GM12878 (cell line): ENCODE data around the gene HSPB8. TPM values are rescaled to one million over a fixed set of nuclear protein-coding genes. Genes with fewer than 3 reads are reported as not detected.

Experiments
- ATAC-seq: fragments of 200-7000 bp; cut with Tn5 transposase; 3 replicates; pipeline ENCODE4 v1.9.1; 2020; ENCODE audit warnings: mild to moderate bottlenecking, moderate library complexity
- BruUV-seq: library from RNA; stranded (reverse); fragments of 400-500 nt; replicated peaks from 2 replicates; lab custom pipeline; 2021; lab: Mats Ljungman, UMichigan
- CTCF ChIA-PET: fragments of 300-600 bp; sonication (Branson Sonifier 250); formaldehyde crosslinking; extraction: SDS; loops from one replicate; lab custom pipeline; 2021; ENCODE audit warnings: inconsistent platforms; lab: Yijun Ruan, JAX
- POLR2A ChIA-PET: fragments of 350-600 bp; formaldehyde crosslinking; extraction: SDS; loops from one replicate; lab custom pipeline; 2021; ENCODE audit warnings: inconsistent platforms; lab: Charles Lee
- RAD21 ChIA-PET: fragments of 300-600 bp; sonication (Branson Sonifier 250); formaldehyde crosslinking; loops from one replicate; lab custom pipeline; 2023; ENCODE audit warnings: antibody characterized with exemption; ENCODE audit not compliant: unreplicated experiment; lab: Charles Lee
- SMC1A ChIA-PET: fragments of 300-600 bp; sonication (Branson Sonifier 250); formaldehyde crosslinking; loops from one replicate; lab custom pipeline; 2023; ENCODE audit not compliant: unreplicated experiment, uncharacterized antibody; lab: Charles Lee
- DNase-seq: peaks from one replicate; pipeline ENCODE4 v3.0.0-alpha.2; 2011; ENCODE audit warnings: low read depth, low spot score
- FAIRE-seq: peaks from 3 replicates; lab custom pipeline; 2011; peaks lifted over from hg19 to GRCh38; lab: Jason Lieb, UNC
- H2AFZ ChIP-seq: 2 replicates; pipeline ENCODE4 v1.6.0; 2011; ENCODE audit warnings: low read depth, low read length, control low read depth; ENCODE audit not compliant: control insufficient read depth
- H3K27ac ChIP-seq: 2 replicates; pipeline ENCODE4 v1.5.1; 2011; ENCODE audit warnings: control low read depth; ENCODE audit not compliant: control insufficient read depth, insufficient read depth
- H3K27me3 ChIP-seq, 2 experiments: replicated peaks in 1 of 2; 2 replicates each; pipeline versions ENCODE4 v1.6.0 to v1.6.1; 2011; ENCODE audit warnings: low read length in 1 of 2; ENCODE audit not compliant: control insufficient read depth in 2 of 2, insufficient read depth in 2 of 2
- H3K36me3 ChIP-seq, 2 experiments: 2 replicates each; pipeline ENCODE4 v1.5.1; 2011; ENCODE audit warnings: low read length in 1 of 2; ENCODE audit not compliant: control insufficient read depth in 2 of 2, insufficient read depth in 2 of 2
- H3K4me1 ChIP-seq: 2 replicates; pipeline ENCODE4 v1.6.1; 2011; ENCODE audit warnings: mild to moderate bottlenecking, low read length, moderate library complexity, mixed read lengths; ENCODE audit not compliant: control insufficient read depth, insufficient read depth
- H3K4me2 ChIP-seq: 2 replicates; pipeline ENCODE4 v1.6.0; 2011; ENCODE audit warnings: control low read depth; ENCODE audit not compliant: control insufficient read depth, insufficient read depth
- H3K4me3 ChIP-seq: fragments of 200-600 bp; sonication (generic); 2 replicates; pipeline ENCODE4 v1.5.1; 2016
- H3K79me2 ChIP-seq: 2 replicates; pipeline ENCODE4 v1.6.0; 2011; ENCODE audit warnings: low read length; ENCODE audit not compliant: control insufficient read depth, insufficient read depth
- H3K9ac ChIP-seq: 2 replicates; pipeline ENCODE4 v1.8.0; 2011; ENCODE audit warnings: low read length, control low read depth, mixed read lengths; ENCODE audit not compliant: control insufficient read depth, insufficient read depth
- H3K9me3 ChIP-seq: replicated peaks from 3 replicates; pipeline ENCODE4 v1.5.1; 2011; ENCODE audit warnings: mild to moderate bottlenecking, low read length; ENCODE audit not compliant: control insufficient read depth, insufficient read depth
- H4K20me1 ChIP-seq: 2 replicates; pipeline ENCODE4 v1.6.0; 2011; ENCODE audit not compliant: control insufficient read depth, insufficient read depth
- EGR1 ChIP-seq, 2 experiments: IDR thresholded peaks; 1 replicate in 1 of 2; 2 replicates in 1 of 2; pipeline ENCODE4 v1.6.1; 2011 to 2012; ENCODE audit warnings: low read depth in 2 of 2, low read length in 2 of 2, borderline replicate concordance in 1 of 2, mild to moderate bottlenecking in 1 of 2, moderate library complexity in 1 of 2
- FOS ChIP-seq: IDR thresholded peaks from 3 replicates; pipeline ENCODE4 v1.6.1; 2011; ENCODE audit warnings: borderline replicate concordance; ENCODE audit not compliant: insufficient read length; ENCODE audit errors: extremely low read depth
- YY1 ChIP-seq: IDR thresholded peaks from 2 replicates; pipeline ENCODE4 v1.6.1; 2011; ENCODE audit warnings: low read depth, mild to moderate bottlenecking, low read length
- ZBED1 ChIP-seq: IDR thresholded peaks from 2 replicates; pipeline ENCODE4 v1.6.1; 2016; ENCODE audit warnings: borderline replicate concordance
- WGBS: methylation state at CpG from one replicate; pipeline ENCODE4 v1.1.6; 2016; ENCODE audit warnings: low lambda C conversion rate; ENCODE audit not compliant: insufficient replicate concordance, insufficient coverage; ENCODE audit errors: missing lambda C conversion rate; 5-methylcytosine and 5-hydroxymethylcytosine counted together
- in situ Hi-C: fragments of 300-500 bp; cut with MboI; formaldehyde crosslinking; loops from 9 replicates; pipeline ENCODE4 v1.14.3; 2018; ENCODE audit warnings: mixed read lengths
- intact Hi-C: fragments of 100-400 bp; cut with micrococcal nuclease; formaldehyde crosslinking; loops from one replicate; pipeline ENCODE4 v1.14.2; 2022; ENCODE audit not compliant: unreplicated experiment
- polyA plus RNA-seq, 11 experiments: library from polyadenylated mRNA; depleted of rRNA in 4 of 11; unstranded in 6 of 11; stranded (reverse) in 5 of 11; fragments of >200 nt; fragmentation: Nextera tagmentation in 4 of 11; fragmentation: Illumina TruSeq in 1 of 11; extraction: Ambion mirVana in 4 of 11; extraction: Trizol in 1 of 11; gene quantifications; 1 replicate in 1 of 11; 2 replicates in 10 of 11; pipeline versions ENCODE4 v1.2.1 to v1.2.3, GENCODE V29; 2011 to 2016; ENCODE audit warnings: inconsistent platforms in 2 of 11, missing spikeins in 2 of 11, low read depth in 1 of 11
- total RNA-seq, 4 experiments: library from RNA; depleted of rRNA in 3 of 4; stranded (reverse); fragments of >200 nt in 3 of 4; fragmentation: Illumina TruSeq in 1 of 4; extraction: Trizol in 1 of 4; gene quantifications; 2 replicates each; pipeline versions ENCODE4 v1.2.1 to v1.2.3, GENCODE V29; 2013 to 2021
- TF ChIP-seq, protein P1 (sequence below): IDR thresholded peaks from 2 replicates; pipeline ENCODE4 v1.6.1; 2012; ENCODE audit warnings: low read depth, low read length, improper control_type of control experiment
- TF ChIP-seq, protein P2 (sequence below): fragments of 150-350 bp; IDR thresholded peaks from 2 replicates; pipeline ENCODE4 v1.6.1; 2016; ENCODE audit warnings: low read depth, low read length
- TF ChIP-seq, protein P3 (sequence below): IDR thresholded peaks from 2 replicates; pipeline ENCODE4 v1.6.1; 2011; ENCODE audit warnings: mild to moderate bottlenecking, low read depth, low read length, moderate library complexity; ENCODE audit not compliant: insufficient replicate concordance
- TF ChIP-seq, protein P4 (sequence below): IDR thresholded peaks from 2 replicates; pipeline ENCODE4 v1.6.1; 2012; ENCODE audit warnings: mild to moderate bottlenecking, low read depth, low read length
- TF ChIP-seq, protein P5 (sequence below): fragments of 450-650 bp; IDR thresholded peaks from 2 replicates; pipeline ENCODE4 v1.6.1; 2014; ENCODE audit warnings: mild to moderate bottlenecking

HSPB8 gene
- total and polyA plus RNA-seq, 10 of the 15 experiments (the other 5 are each of a cell fraction or from before 2014, with no cell fraction given): 0.10 TPM; not detected in 9

DNA sequence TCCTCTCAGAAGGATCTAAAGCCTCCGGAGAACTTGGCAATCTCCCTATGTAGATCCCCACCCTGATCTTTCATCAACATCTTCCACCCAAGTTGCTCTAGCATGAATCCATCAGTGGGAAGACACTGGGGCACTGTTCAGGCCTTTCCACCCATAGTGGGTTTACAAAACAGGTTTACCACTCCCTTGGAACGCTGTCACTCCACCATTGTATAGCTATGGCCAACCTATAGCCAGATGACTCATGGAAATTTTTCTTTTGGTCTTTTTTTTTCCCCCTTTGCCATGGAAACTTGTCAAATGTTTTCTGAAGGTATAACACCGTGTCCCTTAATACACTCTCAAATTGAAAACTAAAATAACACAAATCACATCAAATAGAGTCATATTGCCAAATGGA lies 10.8 kb upstream of the HSPB8 start:
- ChIA-PET SMC1A (no interaction called here), RAD21 (no interaction called here), POLR2A (no interaction called here), CTCF (no interaction called here)
- Histone ChIP-seq H3K36me3 (no peaks in the 10 kb centered on the region), H3K27me3 (no peaks in the 10 kb centered on the region; a peak in 2 of 4 replicates), H3K4me2 (no peak overlapping the region), H3K9me3 (no peaks in the 10 kb centered on the region), H3K79me2 (no peaks in the 10 kb centered on the region), H3K4me3 (no peak overlapping the region), H3K4me1 (no peaks in the 10 kb centered on the region), H3K27ac (no peak overlapping the region), H2AFZ (no peak overlapping the region), H3K9ac (no peak overlapping the region), H4K20me1 (no peaks in the 10 kb centered on the region)
- FAIRE-seq (no peak), ATAC-seq (no peak), DNase-seq (no peak)
- BruUV-seq: no TSS peak
- WGBS: 33% methylated on average over 3 of the region's 3 CpGs
- intact Hi-C loops (no loop called here), in situ Hi-C loops (no loop called here)
- no peak for TF ChIP-seq ZBED1
- TF ChIP-seq EGR1 (IDR thresholded peaks at IDR 0.05; ENCODE audit: borderline replicate concordance in 1 of 2, low read depth in 2 of 2, low read length in 2 of 2): no peak
- TF ChIP-seq YY1: no peak
- TF ChIP-seq, protein P1, sequence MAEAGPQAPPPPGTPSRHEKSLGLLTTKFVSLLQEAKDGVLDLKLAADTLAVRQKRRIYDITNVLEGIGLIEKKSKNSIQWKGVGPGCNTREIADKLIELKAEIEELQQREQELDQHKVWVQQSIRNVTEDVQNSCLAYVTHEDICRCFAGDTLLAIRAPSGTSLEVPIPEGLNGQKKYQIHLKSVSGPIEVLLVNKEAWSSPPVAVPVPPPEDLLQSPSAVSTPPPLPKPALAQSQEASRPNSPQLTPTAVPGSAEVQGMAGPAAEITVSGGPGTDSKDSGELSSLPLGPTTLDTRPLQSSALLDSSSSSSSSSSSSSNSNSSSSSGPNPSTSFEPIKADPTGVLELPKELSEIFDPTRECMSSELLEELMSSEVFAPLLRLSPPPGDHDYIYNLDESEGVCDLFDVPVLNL: no peak
- no peak for TF ChIP-seq FOS
- TF ChIP-seq, protein P2, sequence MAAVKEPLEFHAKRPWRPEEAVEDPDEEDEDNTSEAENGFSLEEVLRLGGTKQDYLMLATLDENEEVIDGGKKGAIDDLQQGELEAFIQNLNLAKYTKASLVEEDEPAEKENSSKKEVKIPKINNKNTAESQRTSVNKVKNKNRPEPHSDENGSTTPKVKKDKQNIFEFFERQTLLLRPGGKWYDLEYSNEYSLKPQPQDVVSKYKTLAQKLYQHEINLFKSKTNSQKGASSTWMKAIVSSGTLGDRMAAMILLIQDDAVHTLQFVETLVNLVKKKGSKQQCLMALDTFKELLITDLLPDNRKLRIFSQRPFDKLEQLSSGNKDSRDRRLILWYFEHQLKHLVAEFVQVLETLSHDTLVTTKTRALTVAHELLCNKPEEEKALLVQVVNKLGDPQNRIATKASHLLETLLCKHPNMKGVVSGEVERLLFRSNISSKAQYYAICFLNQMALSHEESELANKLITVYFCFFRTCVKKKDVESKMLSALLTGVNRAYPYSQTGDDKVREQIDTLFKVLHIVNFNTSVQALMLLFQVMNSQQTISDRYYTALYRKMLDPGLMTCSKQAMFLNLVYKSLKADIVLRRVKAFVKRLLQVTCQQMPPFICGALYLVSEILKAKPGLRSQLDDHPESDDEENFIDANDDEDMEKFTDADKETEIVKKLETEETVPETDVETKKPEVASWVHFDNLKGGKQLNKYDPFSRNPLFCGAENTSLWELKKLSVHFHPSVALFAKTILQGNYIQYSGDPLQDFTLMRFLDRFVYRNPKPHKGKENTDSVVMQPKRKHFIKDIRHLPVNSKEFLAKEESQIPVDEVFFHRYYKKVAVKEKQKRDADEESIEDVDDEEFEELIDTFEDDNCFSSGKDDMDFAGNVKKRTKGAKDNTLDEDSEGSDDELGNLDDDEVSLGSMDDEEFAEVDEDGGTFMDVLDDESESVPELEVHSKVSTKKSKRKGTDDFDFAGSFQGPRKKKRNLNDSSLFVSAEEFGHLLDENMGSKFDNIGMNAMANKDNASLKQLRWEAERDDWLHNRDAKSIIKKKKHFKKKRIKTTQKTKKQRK: no peak
- TF ChIP-seq, protein P3, sequence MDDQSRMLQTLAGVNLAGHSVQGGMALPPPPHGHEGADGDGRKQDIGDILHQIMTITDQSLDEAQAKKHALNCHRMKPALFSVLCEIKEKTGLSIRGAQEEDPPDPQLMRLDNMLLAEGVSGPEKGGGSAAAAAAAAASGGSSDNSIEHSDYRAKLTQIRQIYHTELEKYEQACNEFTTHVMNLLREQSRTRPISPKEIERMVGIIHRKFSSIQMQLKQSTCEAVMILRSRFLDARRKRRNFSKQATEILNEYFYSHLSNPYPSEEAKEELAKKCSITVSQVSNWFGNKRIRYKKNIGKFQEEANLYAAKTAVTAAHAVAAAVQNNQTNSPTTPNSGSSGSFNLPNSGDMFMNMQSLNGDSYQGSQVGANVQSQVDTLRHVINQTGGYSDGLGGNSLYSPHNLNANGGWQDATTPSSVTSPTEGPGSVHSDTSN: no peak
- TF ChIP-seq, protein P4, sequence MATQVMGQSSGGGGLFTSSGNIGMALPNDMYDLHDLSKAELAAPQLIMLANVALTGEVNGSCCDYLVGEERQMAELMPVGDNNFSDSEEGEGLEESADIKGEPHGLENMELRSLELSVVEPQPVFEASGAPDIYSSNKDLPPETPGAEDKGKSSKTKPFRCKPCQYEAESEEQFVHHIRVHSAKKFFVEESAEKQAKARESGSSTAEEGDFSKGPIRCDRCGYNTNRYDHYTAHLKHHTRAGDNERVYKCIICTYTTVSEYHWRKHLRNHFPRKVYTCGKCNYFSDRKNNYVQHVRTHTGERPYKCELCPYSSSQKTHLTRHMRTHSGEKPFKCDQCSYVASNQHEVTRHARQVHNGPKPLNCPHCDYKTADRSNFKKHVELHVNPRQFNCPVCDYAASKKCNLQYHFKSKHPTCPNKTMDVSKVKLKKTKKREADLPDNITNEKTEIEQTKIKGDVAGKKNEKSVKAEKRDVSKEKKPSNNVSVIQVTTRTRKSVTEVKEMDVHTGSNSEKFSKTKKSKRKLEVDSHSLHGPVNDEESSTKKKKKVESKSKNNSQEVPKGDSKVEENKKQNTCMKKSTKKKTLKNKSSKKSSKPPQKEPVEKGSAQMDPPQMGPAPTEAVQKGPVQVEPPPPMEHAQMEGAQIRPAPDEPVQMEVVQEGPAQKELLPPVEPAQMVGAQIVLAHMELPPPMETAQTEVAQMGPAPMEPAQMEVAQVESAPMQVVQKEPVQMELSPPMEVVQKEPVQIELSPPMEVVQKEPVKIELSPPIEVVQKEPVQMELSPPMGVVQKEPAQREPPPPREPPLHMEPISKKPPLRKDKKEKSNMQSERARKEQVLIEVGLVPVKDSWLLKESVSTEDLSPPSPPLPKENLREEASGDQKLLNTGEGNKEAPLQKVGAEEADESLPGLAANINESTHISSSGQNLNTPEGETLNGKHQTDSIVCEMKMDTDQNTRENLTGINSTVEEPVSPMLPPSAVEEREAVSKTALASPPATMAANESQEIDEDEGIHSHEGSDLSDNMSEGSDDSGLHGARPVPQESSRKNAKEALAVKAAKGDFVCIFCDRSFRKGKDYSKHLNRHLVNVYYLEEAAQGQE: no peak
- TF ChIP-seq, protein P5, sequence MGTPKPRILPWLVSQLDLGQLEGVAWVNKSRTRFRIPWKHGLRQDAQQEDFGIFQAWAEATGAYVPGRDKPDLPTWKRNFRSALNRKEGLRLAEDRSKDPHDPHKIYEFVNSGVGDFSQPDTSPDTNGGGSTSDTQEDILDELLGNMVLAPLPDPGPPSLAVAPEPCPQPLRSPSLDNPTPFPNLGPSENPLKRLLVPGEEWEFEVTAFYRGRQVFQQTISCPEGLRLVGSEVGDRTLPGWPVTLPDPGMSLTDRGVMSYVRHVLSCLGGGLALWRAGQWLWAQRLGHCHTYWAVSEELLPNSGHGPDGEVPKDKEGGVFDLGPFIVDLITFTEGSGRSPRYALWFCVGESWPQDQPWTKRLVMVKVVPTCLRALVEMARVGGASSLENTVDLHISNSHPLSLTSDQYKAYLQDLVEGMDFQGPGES: no peak
